CD4-positive, alpha-beta T cell treated with Interleukin-12 subunit alpha and Interleukin-12 subunit beta, for 1 hour (primary cell): ENCODE results near the gene GPR4.

Experiments
- DNase-seq: peaks from one replicate; pipeline ENCODE4 v3.0.0-alpha.2; 2020

Gene GPR4

DNA sequence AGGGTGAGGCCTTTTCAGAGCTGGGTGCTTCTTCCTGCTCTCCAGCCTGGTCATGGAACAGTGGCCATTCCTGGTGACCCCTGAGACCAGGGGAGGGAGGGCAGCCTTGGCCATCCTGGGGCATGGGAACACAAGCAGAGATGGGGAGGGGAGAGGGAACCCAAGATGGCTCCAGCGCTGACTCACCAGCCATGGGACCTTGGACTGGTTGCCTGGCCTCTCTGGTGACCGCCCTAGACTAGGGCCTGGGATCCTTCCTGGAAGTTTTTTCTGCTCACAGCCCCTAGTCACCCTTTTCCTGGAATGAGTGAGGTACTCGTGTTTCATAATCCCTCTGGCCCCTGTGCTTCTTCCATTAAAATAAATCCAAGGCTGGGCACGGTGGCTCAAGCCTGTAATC lies 14.1 kb downstream of the GPR4 start:
- no peak for DNase-seq

DNA sequence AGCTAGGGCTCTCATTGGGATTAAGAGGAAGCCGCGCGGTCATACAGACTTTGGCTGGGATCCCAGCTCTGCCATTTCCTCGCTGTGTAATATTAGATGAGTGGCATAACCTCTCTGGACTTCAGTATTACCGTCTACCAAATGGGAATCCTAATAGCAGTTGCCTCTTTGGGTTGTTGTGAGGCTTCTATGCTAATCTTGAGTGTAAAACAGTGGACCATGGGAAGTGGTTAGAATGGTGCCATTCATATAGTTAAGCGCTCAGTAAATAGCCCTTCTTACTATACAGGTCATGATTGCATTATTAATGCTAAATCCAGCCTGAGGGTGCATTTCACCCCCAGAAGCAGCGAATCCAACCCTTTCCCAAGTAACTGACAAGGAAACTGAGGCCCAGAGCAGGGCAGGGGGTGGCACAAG lies 16.8 kb downstream of the GPR4 start:
- DNase-seq: no peak

DNA sequence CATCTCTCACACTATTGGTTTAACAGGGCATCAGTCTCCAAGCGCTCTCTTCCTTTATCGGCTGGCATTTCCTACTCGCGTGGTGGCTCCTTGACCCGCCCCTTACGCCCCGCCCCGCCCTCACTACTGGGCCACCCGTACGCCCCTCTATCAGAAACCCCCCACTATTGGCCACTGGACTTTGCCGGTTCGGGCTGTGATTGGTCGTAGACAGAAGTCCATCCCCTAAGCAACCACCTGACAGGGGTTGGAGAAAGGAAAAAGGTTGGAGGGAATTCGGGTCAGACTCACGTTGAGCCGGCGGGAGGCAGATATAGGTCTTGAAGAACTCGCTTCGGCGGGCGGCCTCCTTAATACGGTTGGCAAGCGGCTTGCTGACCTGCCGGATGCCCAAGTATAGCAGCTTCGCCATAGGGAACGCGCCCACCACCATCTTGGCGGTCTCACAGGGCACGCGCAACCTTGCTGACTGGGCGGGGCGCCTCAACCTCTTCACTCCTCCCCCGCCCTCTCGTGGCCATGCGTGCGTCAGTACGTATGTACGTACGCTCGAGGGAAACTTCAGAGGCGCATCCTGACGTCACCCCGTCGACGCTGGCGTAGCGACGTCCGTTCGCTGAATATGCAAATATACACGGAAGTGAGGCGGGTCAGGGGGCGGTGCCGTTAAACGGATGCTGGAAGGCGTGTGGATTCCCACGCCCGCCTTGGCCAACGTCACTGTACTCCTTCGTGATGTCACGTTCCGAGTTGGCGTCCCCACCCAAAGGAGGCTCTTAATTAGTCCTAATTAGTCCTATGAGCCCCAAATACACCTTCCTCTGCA lies 17.5 kb downstream of the GPR4 start, which contains the start of gene OPA3:
Gene OPA3, minus strand, starts transcription at position 471 of the 826 bp plus-strand sequence. Its CDS starts 38 bp downstream, at position 433.
- peak; percentile 99 for DNase-seq

DNA sequence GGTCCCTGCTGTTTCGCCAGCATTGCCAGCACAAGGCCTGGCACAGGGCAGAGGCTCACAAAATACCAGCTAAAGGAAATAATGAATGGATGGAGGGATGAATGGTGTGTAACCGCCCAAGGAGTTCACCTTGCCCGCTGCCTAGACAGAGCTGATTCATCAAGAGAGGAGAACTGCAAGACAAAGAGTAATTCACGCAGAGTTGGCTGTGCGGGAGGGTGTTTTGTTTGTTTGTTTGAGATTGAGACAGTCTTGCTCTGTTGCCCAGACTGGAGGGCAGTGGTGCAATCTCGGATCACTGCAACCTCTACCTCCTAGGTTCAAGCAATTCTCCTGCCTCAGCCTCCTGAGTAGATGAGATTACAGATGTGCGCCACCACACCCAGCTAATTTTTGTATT lies 20.4 kb downstream of the GPR4 start:
- DNase-seq: no peak

DNA sequence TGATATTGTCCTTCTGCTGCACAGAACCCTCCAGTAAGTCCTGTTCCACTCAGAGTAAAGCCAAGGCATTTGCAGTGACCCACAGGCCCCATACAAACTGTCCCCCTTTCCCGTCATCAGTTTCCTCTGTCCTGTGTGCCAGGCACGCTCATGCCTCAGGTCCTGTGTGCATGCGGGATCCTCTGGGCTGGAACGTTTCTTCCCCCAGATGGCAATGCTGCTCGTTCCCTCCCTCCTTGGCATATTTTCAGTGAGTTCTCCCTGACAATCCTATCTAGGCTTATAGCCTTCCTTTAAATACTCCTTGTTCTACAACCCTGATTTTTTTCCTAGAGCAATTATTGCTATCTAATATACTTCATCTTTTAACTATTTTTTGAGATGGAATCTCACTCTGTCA lies 23.2 kb downstream of the GPR4 start:
- DNase-seq: no peak

DNA sequence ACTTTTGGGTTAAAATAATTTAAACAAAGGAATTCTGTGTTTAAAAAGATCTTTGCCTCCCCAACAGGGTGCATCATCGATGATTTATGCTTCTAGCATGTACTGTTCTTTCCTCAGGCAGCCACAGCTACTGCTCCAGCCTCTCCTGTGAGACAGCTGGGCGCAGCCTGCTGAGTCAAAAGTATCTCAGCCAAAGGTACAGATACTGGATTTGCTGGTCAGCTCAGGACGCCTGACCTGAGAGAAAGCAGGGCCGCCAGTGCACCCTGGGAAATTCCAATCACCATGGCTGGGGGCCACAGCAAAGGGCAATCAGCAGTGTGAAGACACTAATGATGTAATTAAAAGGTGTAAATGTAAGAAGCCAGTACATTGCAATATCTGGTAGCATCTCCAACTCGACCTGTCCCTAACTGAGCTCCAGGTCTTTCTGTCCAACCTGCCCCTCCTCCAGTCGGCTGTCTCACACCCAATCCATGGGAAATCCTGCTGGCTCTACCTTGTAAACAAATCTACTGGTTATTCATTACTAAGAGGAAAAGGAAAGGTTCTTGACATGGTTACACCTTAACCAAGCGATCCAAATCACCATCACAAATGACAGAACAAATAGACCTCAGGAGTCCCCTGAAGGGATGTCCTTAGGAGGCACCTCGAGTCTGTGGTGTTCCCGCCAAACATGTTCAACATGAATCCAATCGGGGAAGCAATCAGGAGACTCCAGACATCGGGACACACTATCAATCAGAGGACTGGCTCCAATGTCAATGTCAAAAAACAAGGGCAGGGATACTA lies 24.7 kb downstream of the GPR4 start:
- no peak for DNase-seq

DNA sequence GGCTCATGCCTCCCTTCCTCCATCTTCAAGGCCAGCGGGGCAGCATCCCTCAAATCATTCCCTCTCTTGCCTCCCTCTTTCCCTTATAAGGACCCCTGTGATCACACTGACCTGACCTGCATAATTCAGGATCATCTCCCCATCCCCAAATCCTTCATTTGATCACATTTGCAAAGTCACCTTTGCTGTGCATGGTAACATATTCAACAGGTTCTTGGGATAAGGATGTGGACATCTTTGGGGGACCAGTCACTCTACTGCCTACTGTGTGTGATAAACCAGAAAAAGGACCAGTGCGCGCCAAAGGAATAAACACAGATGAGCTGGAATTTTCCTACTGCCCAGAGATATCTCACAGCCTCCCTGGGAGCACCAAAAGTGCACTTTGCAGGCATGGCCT lies 25.3 kb downstream of the GPR4 start:
- no peak for DNase-seq

DNA sequence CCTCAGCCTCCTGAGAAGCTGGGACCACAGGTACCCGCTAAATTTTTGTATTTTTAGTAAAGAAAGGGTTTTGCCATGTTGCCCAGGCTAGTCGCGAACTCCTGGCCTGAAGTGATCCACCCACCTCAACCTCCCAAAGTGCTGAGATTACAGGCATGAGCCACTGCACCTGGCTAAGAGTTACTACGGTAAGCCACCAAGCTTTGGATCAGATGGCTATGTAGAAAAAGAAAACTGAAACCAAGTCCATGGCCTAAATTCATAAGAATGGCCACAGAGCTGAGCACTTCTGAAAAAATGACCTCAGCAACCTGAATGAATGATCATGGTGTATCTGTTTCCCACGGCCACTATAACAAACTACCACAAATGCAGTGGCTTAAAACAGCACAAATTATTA lies 26.8 kb downstream of the GPR4 start:
- no peak for DNase-seq

DNA sequence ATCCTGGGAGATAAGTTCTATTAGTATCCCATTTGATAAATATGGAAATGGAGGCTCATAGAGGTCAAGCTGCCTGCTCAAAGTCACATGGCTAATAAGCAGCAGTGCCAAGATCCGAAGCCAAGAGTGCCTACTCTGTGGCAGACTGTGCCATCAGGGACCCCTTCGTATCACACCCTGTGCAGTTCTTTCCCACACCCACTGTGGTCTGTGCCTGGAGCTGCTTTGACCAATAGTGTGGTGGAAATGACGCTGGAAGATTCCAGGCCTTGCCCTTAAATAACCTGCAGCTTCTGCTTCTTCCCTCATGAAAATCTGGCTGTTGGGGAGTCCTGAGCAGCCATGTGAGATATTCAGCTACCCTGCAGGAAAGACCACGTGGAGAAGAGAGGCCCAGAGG lies 27.5 kb downstream of the GPR4 start:
- no peak for DNase-seq

DNA sequence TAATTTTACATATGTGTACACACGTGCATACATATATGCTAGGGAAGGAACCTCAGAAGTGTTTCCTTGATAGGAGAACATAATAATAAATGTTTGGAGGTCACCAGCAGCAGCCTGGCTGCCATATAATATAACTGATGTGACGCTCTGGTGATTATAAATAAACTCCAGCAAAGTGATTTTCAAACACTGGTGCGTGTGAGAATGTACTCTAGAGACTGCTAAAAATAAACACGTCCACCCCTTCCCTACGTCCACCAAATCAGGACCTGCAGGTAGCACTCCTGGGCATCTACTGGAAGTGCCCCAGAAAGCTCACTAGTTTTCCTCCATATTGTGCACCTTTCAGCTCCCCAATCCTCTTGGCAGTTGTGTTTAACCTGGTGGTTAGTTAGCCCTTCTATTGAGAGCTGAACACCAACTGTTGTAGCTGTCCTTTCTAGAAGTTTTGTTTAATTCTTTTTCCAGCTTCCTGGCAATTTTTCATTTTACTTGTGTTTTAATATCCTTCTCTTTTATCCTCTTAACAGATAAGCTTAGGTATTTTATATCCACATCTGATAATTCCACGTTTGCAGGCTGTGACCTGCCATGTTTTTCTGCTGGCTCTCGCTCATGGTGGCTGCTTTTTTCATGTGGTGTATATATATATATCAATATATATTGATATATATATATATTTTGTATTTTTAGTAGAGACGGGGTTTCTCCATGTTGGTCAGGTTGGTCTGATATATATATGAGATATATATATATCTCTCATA lies 30.4 kb downstream of the GPR4 start:
- no peak for DNase-seq

DNA sequence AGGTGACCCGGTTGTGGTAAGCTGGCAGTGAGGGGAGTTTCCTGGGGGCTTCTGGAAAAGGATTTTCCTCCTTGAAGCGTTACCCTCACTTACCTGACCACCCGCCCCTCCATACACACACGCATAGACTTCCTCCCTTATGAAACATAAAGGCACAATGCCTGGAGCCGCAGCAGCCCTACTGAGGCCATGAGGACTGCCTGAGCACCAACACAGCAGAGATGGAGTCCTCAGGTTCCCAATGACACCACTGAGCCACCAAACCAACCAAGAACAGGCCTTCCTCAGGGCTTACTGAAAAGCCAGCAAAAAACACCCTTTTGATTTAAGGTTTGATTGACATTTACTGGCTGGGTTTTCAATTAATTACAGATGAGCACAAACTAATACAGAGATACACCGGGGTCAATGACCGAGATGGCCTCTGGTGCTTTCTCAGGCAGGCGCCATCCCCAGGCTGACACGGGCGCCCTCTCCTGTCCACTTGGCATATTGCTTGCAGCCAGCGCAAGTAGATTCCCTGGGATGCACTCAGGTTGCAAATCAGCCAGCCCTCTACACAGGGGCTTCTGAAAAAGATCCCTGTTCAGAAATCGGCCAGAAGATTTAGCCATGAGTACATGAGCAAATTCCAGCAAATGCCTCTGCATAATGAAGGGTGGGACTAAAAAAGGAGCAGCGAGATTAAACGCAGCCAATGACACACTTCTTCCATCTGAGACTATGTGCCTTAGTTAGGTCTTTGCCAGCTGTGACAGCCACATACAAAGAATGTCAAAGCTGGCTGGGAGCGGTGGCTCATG lies 32.2 kb downstream of the GPR4 start:
- peak; percentile 55 for DNase-seq

DNA sequence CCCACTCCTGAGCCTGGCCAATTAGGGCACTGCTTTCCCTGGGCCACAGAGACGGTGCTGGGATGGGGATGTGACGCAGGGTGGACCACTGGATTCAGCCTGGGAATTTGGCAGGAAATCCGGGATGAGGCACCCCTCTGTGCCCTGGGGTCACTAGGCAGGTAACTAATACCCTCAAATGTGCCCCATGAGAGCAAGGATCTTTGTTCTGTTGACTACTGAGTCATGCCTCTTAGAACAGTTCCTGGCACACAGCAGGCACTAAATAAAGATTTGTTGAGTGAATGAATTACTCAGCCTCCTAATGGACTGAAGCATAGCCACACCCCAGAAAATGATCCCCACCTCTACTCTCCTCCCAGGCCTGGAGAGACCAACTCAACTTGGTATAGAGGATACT lies 33.3 kb downstream of the GPR4 start:
- no peak for DNase-seq

DNA sequence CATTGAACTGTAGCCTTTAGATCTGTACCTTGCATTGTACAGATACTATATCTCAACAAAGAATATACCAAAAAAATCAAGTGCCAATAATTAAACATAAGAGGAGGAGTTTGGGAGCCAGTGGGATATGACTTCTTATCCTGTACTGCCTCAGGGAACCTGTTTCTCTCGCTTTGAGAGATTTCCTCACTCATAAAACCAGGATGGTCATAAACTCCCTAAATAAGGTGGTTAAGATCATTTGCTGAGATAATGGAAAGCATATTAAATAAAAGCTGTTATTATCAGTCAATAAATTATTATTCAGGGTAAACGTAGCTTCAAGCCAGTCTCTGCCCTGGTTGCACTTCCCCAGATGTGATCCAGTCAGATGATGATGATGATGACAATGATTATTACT lies 34.4 kb downstream of the GPR4 start:
- DNase-seq: no peak

DNA sequence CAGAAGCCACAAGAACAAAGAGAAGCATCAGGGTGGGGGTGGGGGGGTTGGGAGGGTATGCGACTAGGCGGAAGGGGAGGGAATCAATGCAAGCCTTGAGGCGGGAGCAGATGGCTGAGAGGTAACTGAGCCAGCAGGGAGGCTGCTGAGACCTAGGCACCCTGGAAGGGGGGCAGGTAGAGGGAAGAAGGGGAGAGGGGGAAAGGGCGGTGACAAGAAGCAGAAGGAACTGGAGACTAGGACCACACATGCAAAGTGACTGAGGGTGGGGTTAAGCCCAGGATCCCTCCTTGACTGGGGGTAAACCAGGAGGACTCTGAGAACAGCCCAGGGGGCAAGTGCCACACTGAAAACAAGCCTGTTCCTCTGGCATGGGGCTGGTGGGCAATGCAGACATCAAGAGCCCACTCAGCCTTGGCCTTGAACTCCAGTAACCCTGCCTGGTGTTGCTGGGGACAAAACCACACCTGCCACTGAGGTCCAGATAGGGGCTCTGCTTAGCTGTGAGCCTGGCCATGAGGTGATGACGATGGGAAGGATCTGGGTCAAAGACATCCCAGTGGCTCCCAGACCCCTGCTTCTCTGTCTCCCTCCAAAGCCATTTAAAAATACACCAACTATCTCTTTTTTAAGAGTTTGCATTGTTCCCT lies 37.8 kb downstream of the GPR4 start:
- DNase-seq: no peak

DNA sequence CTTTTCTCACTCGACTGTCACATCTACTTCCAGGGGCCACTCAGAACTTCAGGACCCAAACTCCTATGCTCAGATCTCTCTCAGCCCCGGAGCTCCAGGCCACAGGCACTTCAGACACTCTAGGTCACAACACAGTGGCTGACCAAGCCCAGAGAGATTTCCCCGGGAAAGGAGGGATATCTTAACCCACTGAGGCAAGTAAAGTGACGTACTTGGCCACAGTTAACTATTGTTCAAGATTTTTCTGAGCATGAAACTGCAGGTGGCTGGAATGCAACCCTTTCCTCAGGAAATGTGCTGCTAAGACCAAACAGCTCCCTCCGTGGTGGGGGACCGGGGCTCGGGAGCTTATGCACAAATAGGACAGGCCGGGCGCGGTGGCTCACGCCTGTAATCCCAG lies 41.3 kb downstream of the GPR4 start:
- no peak for DNase-seq

DNA sequence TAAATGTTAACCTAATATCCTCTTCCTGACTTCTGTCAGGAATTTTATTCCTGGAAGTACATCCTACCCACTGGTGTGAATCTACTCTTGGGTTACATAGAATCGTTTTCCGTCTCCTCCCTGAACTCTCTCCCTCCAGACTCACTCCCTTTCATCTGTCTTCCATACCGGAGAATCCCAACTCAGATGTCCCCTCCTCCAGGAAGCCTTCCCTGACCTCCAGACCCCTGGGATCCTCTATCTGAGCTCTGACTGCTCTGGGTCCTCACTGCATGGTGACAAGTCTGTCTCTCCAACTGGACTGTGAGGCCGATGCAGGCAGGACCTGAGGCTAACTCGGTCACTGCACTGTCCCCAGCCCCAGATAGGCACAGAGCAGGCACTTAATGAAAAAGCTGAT lies 42.0 kb downstream of the GPR4 start:
- no peak for DNase-seq

DNA sequence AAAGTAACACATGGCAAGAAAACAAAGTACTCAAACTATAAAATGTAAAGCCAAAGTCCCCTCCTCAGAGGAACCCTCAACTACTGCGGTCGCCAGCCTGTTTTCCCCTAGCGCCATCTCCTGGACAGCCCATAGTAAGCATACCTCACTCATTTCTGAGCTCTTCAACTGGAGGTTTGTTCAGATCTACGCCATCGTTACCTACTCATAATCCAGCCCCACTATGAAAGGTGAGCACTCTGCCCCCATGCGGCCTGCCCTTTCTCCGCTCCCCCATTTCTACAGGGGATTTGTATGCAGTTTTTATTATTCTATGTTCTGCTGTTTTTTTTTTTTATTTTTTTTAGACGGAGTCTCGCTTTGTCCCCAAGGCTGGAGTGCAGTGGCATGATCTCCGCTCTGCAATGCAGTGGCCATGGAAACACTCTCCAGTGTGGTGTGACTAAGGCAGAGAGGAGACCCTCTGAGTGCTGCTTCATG lies 43.6 kb downstream of the GPR4 start:
- DNase-seq: peak; percentile 78

DNA sequence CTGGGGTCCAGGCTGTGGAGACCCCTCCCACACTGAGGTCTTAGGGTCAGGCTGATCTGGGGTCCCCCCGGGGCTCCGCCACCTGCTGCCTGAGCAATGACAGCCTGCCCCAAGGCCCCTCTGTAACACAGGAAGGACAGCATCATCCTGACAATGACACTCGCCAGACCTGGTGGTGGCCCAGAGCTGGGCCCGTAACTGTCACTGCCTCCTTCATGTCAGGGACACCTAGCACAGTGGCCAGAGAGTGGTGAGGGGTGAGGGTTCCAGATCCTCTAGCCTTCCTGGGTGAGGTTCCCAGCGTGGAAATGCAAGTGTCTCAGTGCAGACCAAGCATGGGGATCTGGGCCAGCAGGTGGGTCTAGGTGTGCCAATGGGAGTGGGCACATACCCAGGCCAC lies 45.2 kb downstream of the GPR4 start:
- no peak for DNase-seq

DNA sequence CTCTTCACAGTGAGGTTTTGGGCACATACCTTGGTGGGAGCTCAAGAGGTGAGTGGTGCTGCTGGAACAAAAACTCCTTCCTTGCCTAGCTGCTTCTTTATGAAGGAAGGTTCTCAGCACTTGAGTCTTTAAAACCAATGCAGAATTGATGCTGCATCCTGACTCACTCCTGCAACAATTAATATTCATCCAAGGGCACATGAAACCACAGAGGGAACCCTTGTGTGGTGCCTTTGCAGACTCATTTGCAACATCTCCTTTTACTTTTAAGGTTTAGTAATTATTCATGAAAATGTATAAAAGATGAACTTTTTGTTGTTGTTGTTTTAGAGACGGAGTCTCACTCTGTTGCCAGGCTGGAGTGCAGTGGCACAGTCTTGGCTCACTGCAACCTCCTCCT lies 47.5 kb downstream of the GPR4 start:
- DNase-seq: no peak

DNA sequence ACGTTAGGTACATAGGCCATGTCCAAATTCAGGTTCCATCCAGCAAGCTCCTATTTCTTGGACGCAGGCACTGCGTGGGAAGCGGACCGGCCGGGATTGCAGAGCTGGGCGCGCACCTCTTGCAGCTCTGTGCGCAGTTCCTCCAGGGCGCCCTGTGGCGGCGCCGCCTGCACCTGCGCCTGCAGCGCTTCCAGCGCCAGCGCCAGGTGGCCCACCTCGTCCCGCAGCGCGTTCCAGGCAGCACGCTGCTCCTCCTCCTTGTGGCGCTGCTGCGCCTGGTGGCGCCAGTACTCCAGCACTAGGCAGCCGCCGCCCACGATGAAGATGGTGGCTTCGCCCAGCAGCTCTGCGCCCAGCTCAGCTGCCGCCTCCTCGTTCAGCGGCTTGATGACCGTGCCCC lies 48.5 kb downstream of the GPR4 start:
- DNase-seq: no peak

DNA sequence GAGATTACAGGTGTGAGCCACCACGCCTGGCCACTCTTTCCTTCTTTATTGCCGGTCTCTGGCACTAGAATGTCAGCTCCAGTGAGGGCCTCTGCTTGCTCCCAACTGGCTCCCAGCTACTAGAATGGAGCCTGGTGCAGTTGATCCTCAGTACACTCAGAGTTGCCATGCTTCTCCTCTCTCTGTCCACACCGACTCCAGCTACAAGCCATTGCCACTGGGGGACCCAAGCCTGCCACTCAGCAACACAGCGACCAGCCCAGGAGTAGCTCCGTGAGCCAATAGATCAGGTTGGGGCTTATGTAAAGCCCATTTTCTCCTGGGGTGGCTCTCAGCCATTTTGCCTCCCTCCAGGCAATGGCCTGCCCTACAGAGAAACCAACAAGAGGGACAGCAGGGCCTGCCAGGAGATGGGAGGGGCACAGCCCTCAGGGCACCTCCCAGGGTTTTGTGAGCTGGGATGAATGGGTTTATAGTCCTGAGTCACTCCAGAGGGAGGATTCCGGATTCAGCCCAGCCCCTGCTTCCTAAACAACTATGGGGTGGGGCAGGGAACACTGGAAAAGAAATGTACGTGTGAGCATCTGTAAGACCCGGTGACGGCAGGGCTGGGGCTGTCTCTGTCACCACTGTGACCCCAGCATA lies 53.9 kb downstream of the GPR4 start:
- no peak for DNase-seq
